Body of pancreas (tissue), 4 donors: Measurements from ENCODE around the gene BCL7A.

Experiments used
- CTCF ChIP-seq, 7 experiments: fragments of 450-650 bp in 4 of 7; fragments of 200-600 bp in 3 of 7; sonication (generic) in 3 of 7; IDR thresholded peaks; one replicate each; pipeline ENCODE4 v1.5.1; 2016 to 2019; ENCODE audit warnings: antibody characterized with exemption in 7 of 7
- POLR2A ChIP-seq, 3 donors: fragments of 450-650 bp; IDR thresholded peaks; one replicate each; pipeline ENCODE4 v1.6.1; 2016; ENCODE audit warnings: antibody characterized with exemption in 3 of 3, mild to moderate bottlenecking in 2 of 3

- TF ChIP-seq CTCF (IDR thresholded peaks at IDR 0.05) (no peak), POLR2A (IDR thresholded peaks at IDR 0.05) (no peak)
Measured at GRCh38 chr12:122090759-122091515, 69.3 kb downstream of the BCL7A start.
